ENCODE data around the gene YTHDF2. TPM values are rescaled to one million over a fixed set of nuclear protein-coding genes. Genes with fewer than 3 reads are reported as not detected.

YTHDF2 gene
- total RNA-seq, 1 experiment from 2014 or later = 90.6 TPM

GRCh38 chr1:28789412-28789811 lies 52.7 kb downstream of the YTHDF2 start:
- H3K4me2 ChIP-seq (ENCODE audit: low read length) = no peak overlapping the region
- no peaks in the 10 kb centered on the region for H3K27me3 ChIP-seq (ENCODE audit: insufficient read depth, low read length)
- H3K9ac ChIP-seq (ENCODE audit: low read length) = no peak overlapping the region
- no peaks in the 10 kb centered on the region for H3K9me2 ChIP-seq (ENCODE audit: insufficient read depth)
- ChIA-PET POLR2A (no interaction called here), RAD21 (ENCODE audit: low non-redundant PET in 1 of 2, low total read pairs in 2 of 2, uncharacterized antibody in 2 of 2, unreplicated experiment in 2 of 2) (no interaction called here), CTCF (interaction anchor here (1.2 kb wide), 1 partner anchor 88 kb away, joined by 4 read pairs; no protein-coding TSS in a partner anchor)
- no peaks in the 10 kb centered on the region for H3K36me3 ChIP-seq (ENCODE audit: control insufficient read depth in 1 of 2, insufficient read depth in 2 of 2, low read length in 2 of 2)
- H3K4me3 ChIP-seq (replicated peaks in 1 of 2; ENCODE audit: low read depth in 1 of 2, low read length in 2 of 2) = no peak overlapping the region
- no peaks in the 10 kb centered on the region for H4K20me1 ChIP-seq (ENCODE audit: insufficient read depth)
- H2AFZ ChIP-seq (ENCODE audit: low read depth, low read length, poor library complexity, severe bottlenecking) = no peak overlapping the region
- intact Hi-C loops (cut with micrococcal nuclease) = loop anchor here (5.0 kb wide), 1 partner anchor 413 kb away; no protein-coding TSS in a partner anchor
- ATAC-seq = no peak
- H3K9me3 ChIP-seq (ENCODE audit: control insufficient read depth in 1 of 2, insufficient read depth in 1 of 2, low read depth in 1 of 2, low read length in 2 of 2) = no peaks in the 10 kb centered on the region
- BruUV-seq (replicated peaks) = no TSS peak
- H3K4me1 ChIP-seq (ENCODE audit: control insufficient read depth in 1 of 2, insufficient read depth in 2 of 2, low read length in 2 of 2) = peaks cover 0 to 11% of the 10 kb centered on the region in 2 experiments; a peak in 2 of 4 replicates
- no peak for DNase-seq (ENCODE audit: low read depth, low spot score)
- no peak overlapping the region for H3K27ac ChIP-seq (ENCODE audit: low read depth, low read length)
- no peaks in the 10 kb centered on the region for H3K79me2 ChIP-seq (ENCODE audit: insufficient read depth, low read length)
- TF ChIP-seq JUND (IDR thresholded peaks at IDR 0.05) = no peak
- no peak for TF ChIP-seq CEBPB (IDR thresholded peaks at IDR 0.05; ENCODE audit: low read depth)
- no peak for TF ChIP-seq POLR2AphosphoS5 (IDR thresholded peaks at IDR 0.05; ENCODE audit: low read depth, low read length)
- TF ChIP-seq ELF1 (IDR thresholded peaks at IDR 0.05; ENCODE audit: borderline replicate concordance, low read depth) = no peak
- no peak for TF ChIP-seq ZFX (IDR thresholded peaks at IDR 0.05)
- no peak for TF ChIP-seq CBX3 (IDR thresholded peaks at IDR 0.05; ENCODE audit: low read depth)
- no peak for TF ChIP-seq SRF (IDR thresholded peaks at IDR 0.05; ENCODE audit: low read depth)
- no peak for TF ChIP-seq CTCF (IDR thresholded peaks at IDR 0.05 in 2 of 3, conservative IDR thresholded peaks at IDR 0.05 in 1 of 3; ENCODE audit: borderline replicate concordance in 1 of 3, insufficient read depth in 1 of 3, low read depth in 2 of 3, low read length in 2 of 3)
- TF ChIP-seq MAX (IDR thresholded peaks at IDR 0.05) = no peak
- TF ChIP-seq YY1 (IDR thresholded peaks at IDR 0.05; ENCODE audit: extremely low read depth, insufficient replicate concordance, low read depth, low read length) = no peak
